HFF-Myc (cell line): ENCODE data around the gene ELN.
"Not testable (repeated sequence)": the region's sequence is repeated elsewhere in the genome, so short reads cannot be mapped to it uniquely, and the experiment has no call there.

ENCODE experiments used
- DNase-seq: peaks from one replicate; pipeline ENCODE4 v3.0.0-alpha.2; 2011; ENCODE audit warnings: low read depth; ENCODE audit errors: extremely low read depth
- H3K4me3 ChIP-seq: replicated peaks from 2 replicates; pipeline ENCODE4 v1.5.1; 2011; ENCODE audit warnings: low read depth, mild to moderate bottlenecking, control low read depth, low read length
- TF ChIP-seq, protein P1 (sequence below): IDR thresholded peaks from 2 replicates; pipeline ENCODE4 v1.5.1; 2012; ENCODE audit warnings: mild to moderate bottlenecking, low read depth, low read length, control low read depth; ENCODE audit errors: missing control alignments

The ELN gene

DNA sequence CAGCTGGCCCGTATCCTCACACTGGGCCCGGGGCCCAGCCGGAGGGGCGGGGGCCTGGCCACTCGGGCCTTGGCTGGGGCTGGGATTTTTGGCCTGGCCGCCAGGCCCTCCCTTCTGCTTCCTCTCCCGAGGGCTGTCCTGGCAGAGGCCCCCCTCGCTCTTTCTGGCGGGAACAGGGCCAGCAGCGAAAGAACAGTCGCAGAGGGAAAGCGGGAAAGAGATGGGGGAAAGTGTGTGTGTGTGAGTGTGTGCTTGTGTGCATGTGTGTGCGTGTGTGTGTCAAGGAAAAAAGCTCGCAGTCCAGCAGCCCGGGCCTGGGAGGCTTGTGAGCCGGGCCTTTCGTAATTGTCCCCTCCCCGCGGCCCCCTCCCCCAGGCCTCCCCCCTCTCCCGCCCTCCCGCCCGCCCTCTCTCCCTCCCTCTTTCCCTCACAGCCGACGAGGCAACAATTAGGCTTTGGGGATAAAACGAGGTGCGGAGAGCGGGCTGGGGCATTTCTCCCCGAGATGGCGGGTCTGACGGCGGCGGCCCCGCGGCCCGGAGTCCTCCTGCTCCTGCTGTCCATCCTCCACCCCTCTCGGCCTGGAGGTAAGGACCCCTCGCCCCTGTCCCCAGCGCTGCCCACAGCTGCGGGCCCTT is at the start of gene ELN:
ELN (plus strand) TSS at position 491 of the 638 bp plus-strand sequence; CDS start at position 506, 15 bp downstream.
- no peak within 1 kb of the TSS for H3K4me3 ChIP-seq
- TF ChIP-seq, protein P1, sequence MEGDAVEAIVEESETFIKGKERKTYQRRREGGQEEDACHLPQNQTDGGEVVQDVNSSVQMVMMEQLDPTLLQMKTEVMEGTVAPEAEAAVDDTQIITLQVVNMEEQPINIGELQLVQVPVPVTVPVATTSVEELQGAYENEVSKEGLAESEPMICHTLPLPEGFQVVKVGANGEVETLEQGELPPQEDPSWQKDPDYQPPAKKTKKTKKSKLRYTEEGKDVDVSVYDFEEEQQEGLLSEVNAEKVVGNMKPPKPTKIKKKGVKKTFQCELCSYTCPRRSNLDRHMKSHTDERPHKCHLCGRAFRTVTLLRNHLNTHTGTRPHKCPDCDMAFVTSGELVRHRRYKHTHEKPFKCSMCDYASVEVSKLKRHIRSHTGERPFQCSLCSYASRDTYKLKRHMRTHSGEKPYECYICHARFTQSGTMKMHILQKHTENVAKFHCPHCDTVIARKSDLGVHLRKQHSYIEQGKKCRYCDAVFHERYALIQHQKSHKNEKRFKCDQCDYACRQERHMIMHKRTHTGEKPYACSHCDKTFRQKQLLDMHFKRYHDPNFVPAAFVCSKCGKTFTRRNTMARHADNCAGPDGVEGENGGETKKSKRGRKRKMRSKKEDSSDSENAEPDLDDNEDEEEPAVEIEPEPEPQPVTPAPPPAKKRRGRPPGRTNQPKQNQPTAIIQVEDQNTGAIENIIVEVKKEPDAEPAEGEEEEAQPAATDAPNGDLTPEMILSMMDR, result no peak
- DNase-seq, result no peak

DNA sequence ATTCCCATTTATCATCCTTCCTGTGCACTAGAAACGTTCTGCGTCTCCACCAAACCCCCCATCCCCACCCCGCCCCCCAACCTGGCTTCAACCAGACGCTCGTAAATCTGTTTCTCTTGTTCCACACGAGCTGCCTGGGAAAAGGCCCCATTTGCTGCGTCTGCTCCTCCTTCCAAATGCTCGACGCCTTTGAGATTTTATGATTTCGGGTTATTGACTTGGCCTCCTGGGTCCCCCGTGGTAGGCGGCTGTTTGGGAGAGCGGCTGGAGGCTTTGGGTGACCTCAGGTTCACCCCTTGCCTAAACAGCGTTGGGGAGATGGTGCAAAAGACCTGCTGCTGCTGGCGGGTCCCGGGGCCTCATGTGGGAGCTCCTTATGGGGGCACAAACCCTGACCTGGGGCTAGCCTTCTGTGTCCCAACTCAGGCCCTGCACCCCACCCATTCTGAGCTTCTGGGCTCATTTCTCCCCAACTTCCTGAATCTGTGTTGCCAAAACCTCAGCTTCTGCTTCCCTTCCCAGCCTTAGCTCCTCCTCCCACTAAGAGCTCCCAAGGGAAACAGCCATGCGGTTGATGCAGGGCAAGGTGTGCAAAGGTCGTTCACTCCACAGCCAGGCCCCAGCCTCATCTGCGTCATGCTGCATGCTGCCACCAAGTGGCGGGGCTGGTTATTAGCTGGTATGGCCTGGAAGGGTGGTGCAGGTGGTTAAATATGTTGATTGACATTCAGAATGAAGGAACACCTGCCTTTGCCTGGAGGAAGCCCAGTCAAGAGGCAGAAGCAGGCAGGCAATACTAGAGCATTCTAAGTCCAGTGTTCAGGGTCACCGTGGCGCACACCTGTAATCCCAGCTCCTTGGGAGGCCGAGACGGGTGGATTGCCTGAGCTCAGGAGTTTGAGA is 49.1 kb upstream of the ELN start:
- no peak for DNase-seq
- TF ChIP-seq, protein P1, result peak; percentile 53

DNA sequence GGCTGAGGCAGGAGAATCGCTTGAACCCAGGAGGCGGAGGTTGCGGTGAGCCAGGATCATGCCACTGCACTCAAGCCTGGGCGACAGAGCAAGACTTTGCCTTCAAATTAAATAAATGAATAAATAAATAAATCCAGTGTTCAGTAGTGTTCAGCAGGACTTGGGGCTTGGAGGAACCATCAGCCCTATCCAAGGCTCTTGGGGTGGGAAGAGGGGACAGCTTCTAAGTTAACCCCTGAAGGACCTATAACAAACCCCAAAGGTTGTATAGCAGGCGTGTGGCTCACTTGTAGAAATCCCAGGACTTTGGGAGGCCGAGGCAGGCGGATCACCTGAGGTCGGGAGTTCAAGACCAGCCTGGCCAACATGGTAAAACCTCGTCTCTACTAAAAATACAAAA is 48.3 kb upstream of the ELN start:
- not testable (repeated sequence) for H3K4me3 ChIP-seq, DNase-seq

More for the DNA sequence above, 49.1 kb upstream of the ELN start:
- no peak overlapping the region for H3K4me3 ChIP-seq

DNA sequence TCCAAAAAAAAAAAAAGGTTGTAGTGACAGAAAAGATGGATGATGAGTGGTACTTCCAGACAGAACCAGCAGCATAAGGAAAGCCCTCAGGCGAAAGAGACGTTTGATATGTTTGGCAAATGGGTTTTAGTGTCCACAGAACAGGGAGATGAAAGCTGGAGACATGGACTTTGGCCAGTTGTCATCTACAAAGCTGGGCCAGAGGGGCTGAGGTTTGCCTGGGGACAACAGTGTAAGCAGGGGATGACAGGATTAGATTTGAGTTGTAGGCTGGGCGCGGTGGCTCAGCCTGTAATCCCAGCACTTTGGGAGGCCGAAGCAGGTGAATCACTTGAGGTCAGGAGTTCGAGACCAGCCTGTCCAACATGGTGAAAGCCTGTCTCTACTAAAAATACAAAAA is 47.8 kb upstream of the ELN start:
- TF ChIP-seq, protein P1, result no peak
- H3K4me3 ChIP-seq, result no peak overlapping the region
- DNase-seq, result no peak

DNA sequence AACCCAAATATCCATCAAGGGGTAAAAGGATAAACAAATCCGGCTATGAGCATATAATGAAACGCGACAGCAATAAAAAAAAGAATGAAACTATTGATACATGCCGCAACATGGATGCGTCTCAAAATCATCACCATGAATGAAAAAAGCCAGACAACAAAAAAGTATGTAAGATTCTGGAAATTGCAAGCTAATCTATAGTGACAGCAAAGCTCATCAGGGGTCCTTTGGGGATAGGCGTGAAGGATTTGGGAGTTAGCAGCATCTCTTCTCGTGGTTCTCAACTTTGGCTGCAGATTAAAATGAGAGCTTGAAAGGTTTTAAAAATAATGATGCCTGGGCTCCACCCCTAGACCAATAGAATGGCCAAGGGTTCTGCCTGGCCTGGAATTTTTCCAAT is 46.0 kb upstream of the ELN start:
- no peak for DNase-seq
- no peak overlapping the region for H3K4me3 ChIP-seq
- TF ChIP-seq, protein P1, result no peak

DNA sequence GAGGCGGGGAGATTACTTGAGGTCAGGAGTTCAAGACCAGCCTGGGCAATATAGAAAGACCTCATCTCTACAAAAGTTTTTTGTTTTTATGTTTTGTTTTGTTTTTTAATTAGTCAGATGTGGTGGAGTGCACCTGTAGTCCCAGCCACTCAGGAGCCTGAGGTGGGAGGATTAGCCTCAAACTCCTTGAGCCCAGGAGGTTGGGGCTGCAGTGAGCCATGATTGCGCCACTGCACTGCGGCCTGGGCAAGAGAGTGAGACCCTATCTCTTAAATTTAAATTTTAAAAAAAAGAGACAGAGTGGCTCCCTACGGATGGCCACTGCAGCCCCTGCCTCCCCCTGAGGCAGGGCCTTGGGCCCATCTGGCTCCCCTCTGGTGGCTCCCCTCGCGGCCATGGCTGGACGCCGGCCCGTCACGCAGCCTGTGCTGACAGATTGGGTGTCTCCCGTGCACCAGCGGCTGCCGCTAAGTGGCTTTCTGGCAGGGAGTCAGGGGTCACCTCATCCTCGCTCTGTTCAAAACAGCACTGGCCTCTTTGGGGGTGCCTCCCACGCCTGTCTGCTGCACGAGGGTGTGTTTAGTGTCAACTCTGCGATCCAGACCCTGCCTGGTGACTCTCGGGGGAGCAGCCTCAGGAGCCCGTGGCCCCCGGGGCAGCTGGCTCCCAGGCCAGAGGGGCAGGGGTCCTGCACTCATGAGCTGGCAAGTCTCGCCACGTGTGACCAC is 44.4 kb upstream of the ELN start:
- TF ChIP-seq, protein P1, result no peak
- no peak overlapping the region for H3K4me3 ChIP-seq
- DNase-seq, result no peak
